ENCODE measurements around the gene GPR42.

GPR42 gene, protein sequence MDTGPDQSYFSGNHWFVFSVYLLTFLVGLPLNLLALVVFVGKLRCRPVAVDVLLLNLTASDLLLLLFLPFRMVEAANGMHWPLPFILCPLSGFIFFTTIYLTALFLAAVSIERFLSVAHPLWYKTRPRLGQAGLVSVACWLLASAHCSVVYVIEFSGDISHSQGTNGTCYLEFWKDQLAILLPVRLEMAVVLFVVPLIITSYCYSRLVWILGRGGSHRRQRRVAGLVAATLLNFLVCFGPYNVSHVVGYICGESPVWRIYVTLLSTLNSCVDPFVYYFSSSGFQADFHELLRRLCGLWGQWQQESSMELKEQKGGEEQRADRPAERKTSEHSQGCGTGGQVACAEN

DNA sequence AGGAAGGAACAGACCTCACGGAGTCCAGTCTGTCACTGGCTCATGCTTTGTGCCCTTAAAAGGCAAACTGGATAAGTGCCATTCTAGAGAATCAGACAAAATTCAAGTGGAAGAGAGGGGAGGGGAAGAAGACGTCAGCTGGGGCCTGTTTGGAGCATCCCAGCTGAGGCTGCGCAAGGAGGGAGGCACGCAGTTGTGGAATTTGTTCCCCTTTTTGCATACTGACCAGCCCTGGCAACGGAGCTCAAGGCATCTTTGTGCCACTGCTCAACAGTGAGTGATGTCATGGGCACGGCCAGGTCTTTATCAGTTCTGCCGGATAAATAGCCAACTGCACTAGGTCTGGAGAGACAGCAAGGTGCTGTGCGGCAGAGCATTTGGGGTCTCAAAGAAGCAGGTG is at the start of gene GPR42:
Gene GPR42, plus strand, starts transcription at position 347 of the 400 bp plus-strand sequence. CDS start 292 bp downstream, outside the sequence.
- no peak for DNase-seq

DNA sequence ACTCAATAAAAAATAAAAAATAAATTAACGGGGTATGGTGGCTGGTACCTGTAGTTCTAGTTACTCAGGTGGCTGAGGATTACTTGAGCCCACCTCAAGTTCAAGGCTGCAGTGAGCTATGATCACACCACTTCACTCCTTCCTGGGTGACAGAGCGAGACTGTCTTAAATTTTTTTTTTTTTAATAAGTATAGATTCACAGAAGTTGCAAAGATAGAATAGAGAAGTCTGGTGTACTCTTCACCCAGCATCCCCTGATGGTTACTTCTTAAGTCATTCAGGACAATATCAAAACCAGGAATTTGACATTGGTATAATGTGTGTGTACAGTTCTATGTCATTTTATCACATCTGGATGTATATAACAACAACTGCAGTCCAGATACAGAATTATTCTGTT is 49.6 kb upstream of the GPR42 start:
- DNase-seq, result no peak

DNA sequence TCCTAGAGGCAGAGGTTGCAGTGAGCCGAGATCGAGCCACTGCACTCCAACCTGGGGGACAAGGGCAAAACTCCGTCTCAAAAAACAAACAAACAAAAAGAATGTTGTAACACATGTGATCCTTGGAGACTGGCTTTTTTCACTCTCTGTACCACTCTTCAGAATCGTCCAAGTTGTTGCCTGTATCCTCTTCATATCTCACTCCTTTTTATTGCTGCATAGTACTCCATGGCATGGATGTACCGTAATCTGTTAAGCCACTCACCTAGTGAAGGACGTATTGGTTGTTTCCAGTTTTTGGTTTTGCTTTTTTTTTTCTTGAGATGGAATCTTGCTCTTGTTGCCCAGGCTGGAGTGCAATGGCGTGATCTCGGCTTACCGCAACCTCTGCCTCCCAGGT is 48.9 kb upstream of the GPR42 start:
- no peak for DNase-seq

GRCh38 chr19:35327642-35328041 is 43.2 kb upstream of the GPR42 start:
- no peak for DNase-seq

DNA sequence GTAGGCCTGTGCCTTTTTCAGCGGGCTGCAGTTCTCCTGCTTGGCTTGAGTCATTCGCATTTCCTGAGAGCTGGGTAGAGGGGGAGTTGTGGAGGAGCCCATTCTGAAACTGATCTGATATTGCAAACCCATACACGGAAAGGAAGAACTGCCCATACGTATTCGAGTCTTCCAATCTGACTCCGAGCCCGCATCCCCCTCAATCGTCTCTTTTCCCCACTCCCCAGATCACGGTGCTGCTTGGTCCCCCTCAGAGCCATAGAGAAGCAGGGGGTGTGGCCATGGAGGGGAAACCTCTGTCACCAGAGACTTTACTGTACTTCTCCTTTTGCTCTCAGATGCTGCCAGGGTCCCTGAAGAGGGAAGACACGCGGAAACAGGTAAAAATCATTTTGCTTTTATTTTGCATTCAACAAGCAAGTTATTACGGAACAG is 42.0 kb upstream of the GPR42 start, which contains the start of gene CD22:
Gene CD22, plus strand, starts transcription at position 337 of the 435 bp plus-strand sequence. CDS start 2,854 bp downstream, outside the sequence.
- no peak for DNase-seq

- no peak for DNase-seq
Measured at GRCh38 chr19:35329323-35329722, 41.5 kb upstream of the GPR42 start.

GRCh38 chr19:35330475-35330874 is 40.4 kb upstream of the GPR42 start:
- no peak for DNase-seq

DNA sequence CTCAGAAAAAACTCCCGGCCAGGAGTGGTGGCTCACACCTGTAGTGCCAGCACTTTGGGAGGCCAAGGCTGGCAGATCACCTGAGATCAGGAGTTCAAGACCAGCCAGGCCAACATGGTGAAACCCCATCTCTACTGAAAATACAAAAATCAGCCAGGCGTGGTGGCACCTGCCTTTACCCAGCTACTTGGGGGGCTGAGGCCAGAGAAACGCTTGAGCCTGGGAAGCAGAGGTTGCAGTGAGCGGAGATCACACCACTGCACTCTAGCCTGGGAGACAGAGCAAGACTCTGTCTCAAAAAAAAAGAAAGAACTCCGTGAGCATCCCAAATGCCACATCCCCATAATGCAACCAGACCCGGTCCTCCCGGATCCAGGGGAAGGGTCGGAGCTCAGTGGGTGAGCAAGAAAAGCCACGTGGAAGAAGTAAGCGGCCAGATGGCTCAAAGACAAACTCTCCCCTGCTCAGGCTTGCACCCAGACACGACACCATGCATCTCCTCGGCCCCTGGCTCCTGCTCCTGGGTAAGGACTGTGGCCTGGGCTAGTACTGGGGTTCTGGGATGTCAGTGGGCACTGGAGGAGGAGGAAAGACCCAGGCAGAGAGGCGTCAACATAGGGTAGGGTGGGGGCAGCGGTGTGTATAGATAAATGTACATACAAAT is 39.2 kb upstream of the GPR42 start:
- no peak for DNase-seq

GRCh38 chr19:35332817-35333216 is 38.1 kb upstream of the GPR42 start:
- no peak for DNase-seq

DNA sequence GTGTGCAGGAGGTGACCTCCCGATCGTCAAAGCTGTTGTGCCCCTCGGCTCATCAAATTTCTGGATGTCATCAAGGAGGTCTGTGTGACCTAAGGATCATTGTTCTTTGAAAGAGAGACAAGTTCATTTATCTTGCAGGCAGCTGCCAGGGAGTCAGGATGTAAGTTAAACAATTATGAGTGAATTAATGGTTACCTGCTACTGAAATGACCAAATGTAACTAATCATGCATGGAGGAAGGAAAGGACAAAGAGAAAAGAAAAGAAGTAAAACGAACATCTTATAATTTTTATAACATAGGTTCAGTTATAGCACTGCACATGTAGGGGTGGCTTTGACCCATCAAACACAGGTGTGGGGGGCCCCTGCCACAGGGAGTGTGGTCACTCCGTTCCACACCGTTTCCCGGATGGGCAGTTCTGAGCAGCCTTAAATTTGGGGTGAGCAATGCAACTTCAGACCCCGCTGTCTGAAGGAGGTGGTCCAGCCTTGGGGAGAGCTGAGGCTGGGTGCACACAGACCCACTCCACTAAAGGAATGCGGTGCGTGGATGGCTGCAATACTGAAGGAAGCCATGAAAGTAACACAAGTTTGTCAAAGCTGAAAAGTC is 36.6 kb upstream of the GPR42 start:
- no peak for DNase-seq

GRCh38 chr19:35336166-35336955 is 34.5 kb upstream of the GPR42 start:
- no peak for DNase-seq

DNA sequence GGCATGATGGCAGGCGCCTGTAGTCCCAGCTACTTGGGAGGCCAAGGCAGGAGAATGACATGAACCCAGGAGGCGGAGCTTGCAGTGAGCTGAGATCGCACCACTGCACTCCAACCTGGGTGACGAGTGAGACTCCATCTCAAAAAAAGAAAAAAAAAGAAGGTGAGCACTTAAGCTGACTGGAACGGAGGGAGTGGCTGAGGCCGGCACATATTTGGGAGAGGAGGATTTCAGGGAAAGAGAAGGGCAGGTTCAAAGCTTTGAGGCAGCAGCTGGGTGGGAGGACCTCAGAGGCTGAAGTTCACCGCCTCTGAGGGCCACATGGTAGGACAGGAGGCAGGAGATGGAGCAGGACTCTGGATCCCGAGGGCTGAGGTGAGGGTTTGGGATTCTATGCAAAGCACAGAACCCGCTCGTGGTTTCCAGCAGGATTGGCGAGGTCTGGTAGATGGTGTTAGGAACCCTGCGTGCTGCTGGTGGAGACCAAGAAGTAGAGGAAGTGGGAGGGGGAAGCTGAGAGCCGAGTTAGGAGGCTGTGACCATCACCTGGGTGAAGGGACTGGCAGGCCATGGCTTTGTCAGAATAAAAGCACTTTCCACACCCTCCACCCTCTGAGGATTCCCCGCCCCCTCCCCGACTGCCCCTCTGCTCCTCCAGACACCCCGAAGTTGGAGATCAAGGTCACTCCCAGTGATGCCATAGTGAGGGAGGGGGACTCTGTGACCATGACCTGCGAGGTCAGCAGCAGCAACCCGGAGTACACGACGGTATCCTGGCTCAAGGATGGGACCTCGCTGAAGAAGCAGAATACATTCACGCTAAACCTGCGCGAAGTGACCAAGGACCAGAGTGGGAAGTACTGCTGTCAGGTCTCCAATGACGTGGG is 33.5 kb upstream of the GPR42 start:
- DNase-seq, result no peak

GRCh38 chr19:35337984-35338296 is 32.9 kb upstream of the GPR42 start:
- no peak for DNase-seq

GRCh38 chr19:35340431-35340830 is 30.4 kb upstream of the GPR42 start:
- DNase-seq, result no peak

GRCh38 chr19:35341006-35341405 is 29.9 kb upstream of the GPR42 start:
- DNase-seq, result no peak

DNA sequence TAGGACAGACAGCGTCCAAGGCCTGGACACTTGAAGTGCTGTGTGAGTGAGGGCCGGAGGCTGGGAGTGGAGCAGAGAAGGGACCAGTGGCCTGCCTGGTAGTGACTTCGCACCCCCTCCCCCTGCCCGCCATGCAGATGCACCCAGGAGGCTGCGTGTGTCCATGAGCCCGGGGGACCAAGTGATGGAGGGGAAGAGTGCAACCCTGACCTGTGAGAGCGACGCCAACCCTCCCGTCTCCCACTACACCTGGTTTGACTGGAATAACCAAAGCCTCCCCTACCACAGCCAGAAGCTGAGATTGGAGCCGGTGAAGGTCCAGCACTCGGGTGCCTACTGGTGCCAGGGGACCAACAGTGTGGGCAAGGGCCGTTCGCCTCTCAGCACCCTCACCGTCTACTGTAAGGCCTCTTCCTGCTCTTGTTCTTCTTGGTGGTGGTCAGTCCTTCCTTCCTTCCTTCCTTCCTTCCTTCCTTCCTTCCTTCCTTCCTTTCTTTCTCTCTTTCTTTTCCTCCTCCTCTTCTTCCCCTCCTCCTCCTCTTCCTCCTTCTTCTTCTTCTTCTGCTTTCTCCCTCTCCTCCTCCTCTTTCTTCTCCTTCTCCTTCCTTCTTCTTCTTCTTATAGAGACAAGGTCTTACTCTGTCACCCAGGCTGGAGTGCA is 29.2 kb upstream of the GPR42 start:
- DNase-seq, result no peak

DNA sequence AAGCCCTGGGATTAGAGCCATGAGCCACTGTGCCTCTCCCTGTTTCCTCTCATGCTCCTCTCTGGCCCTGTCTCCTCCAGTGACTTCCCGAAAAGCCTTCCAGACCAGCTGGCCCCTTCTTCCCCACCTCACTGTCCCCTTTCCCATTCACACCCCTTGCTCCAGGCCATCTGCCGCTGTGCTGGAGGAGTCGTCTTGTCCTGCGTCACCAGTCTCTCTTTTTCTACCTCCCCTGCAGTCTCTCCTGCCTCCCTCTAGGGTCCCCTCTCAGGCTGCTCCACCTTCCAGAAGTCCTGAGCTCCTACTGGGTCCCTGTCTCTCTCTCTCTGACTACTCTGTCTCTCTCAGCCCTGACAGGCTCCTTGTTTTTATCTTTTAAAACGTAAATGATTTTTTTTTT is 28.4 kb upstream of the GPR42 start:
- DNase-seq, result no peak

DNA sequence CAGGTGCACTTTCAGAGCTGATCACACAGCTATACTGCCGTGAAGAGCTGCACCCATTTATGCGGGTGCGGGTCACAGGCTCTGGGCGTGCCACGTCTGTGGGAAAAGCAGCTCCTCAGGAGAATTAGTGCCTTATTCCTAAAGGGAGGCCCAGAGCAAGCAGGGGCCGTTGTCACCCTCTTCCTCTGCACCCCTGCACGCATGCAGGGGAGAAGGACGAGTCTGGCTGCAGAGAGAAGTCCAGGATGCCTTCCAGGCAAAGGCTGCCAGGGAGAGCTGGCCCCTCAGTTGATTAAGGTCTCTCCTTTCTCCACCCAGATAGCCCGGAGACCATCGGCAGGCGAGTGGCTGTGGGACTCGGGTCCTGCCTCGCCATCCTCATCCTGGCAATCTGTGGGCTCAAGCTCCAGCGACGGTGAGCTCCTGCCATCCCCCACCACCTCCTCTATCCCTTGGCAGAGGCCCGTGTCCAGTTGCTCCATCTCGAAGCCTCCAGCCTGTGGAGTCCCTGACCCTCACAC is 26.3 kb upstream of the GPR42 start:
- no peak for DNase-seq

- DNase-seq, result no peak
Measured at GRCh38 chr19:35345671-35346111, 25.2 kb upstream of the GPR42 start.

GRCh38 chr19:35346193-35347052 is 24.4 kb upstream of the GPR42 start:
- DNase-seq, result no peak
